SK-N-SH treated with all-trans-retinoic acid at 6 μM for 48 hours (cell line): ENCODE data around the gene CIPC.

ENCODE experiments used
- ARNTL ChIP-seq: fragments of 450-650 bp; formaldehyde crosslinking; IDR thresholded peaks from 2 replicates; pipeline ENCODE4 v1.5.0; 2020; ENCODE audit warnings: low read depth, mild to moderate bottlenecking, moderate library complexity, borderline replicate concordance
- ESRRG ChIP-seq: fragments of 250-450 bp; sonication (Bioruptor Pico); IDR thresholded peaks from 2 replicates; pipeline ENCODE4 v1.6.1; 2021; ENCODE audit warnings: mild to moderate bottlenecking
- TCF4 ChIP-seq: fragments of 250-450 bp; sonication (Bioruptor Pico); IDR thresholded peaks from 2 replicates; pipeline ENCODE4 v1.8.0; 2021; ENCODE audit warnings: mild to moderate bottlenecking, moderate library complexity, borderline replicate concordance

GRCh38 chr14:77139540-77140358 is 41.7 kb downstream of the CIPC start:
- TF ChIP-seq ARNTL (CRISPR knock-in tag) = no peak
- no peak for TF ChIP-seq ESRRG
- TF ChIP-seq TCF4 = no peak
